Nephron progenitor cell (in vitro differentiated cells): ENCODE data around the gene HYDIN.
"Not testable (repeated sequence)": the region's sequence is repeated elsewhere in the genome, so short reads cannot be mapped to it uniquely, and the experiment has no call there.

ENCODE experiments used
- DNase-seq: peaks from one replicate; pipeline ENCODE4 v3.0.0; 2021
- H3K27ac Mint-ChIP-seq: 2 replicates; pipeline ENCODE4 v1.8.0; 2021; ENCODE audit warnings: mild to moderate bottlenecking, moderate library complexity, mixed read lengths
- H3K27me3 Mint-ChIP-seq: 2 replicates; pipeline ENCODE4 v1.8.0; 2021; ENCODE audit warnings: mild to moderate bottlenecking, low read depth, mixed read lengths; ENCODE audit not compliant: poor library complexity
- H3K36me3 Mint-ChIP-seq: 2 replicates; pipeline ENCODE4 v1.8.0; 2021; ENCODE audit warnings: low read depth, mixed read lengths
- H3K4me1 Mint-ChIP-seq: 2 replicates; pipeline ENCODE4 v1.8.0; 2021; ENCODE audit warnings: mixed read lengths
- H3K4me3 Mint-ChIP-seq: 2 replicates; pipeline ENCODE4 v1.8.0; 2021; ENCODE audit warnings: mild to moderate bottlenecking, moderate library complexity, mixed read lengths
- H3K9me3 Mint-ChIP-seq: 2 replicates; pipeline ENCODE4 v1.8.0; 2021; ENCODE audit warnings: mild to moderate bottlenecking, moderate library complexity, mixed read lengths

Gene HYDIN

GRCh38 chr16:70953824-70954223 is 276.7 kb downstream of the HYDIN start:
- not testable (repeated sequence) for H3K27me3 Mint-ChIP-seq, H3K4me3 Mint-ChIP-seq

GRCh38 chr16:70943551-70943950 is 287.0 kb downstream of the HYDIN start:
- not testable (repeated sequence) for H3K4me1 Mint-ChIP-seq, H3K27me3 Mint-ChIP-seq, H3K4me3 Mint-ChIP-seq, H3K36me3 Mint-ChIP-seq, H3K9me3 Mint-ChIP-seq, H3K27ac Mint-ChIP-seq
- DNase-seq, result peak; percentile 49

More at GRCh38 chr16:70953824-70954223, 276.7 kb downstream of the HYDIN start:
- not testable (repeated sequence) for H3K4me1 Mint-ChIP-seq, DNase-seq, H3K9me3 Mint-ChIP-seq, H3K36me3 Mint-ChIP-seq, H3K27ac Mint-ChIP-seq

- H3K9me3 Mint-ChIP-seq, DNase-seq, H3K4me3 Mint-ChIP-seq, H3K36me3 Mint-ChIP-seq, H3K27ac Mint-ChIP-seq, H3K4me1 Mint-ChIP-seq, H3K27me3 Mint-ChIP-seq: not testable (repeated sequence)
These were observed 290.7 kb downstream of the HYDIN start for GRCh38 chr16:70939690-70940359.

GRCh38 chr16:70936781-70937525 is 293.6 kb downstream of the HYDIN start:
- H3K4me3 Mint-ChIP-seq, H3K27me3 Mint-ChIP-seq, H3K36me3 Mint-ChIP-seq, H3K4me1 Mint-ChIP-seq, DNase-seq, H3K9me3 Mint-ChIP-seq, H3K27ac Mint-ChIP-seq: not testable (repeated sequence)

GRCh38 chr16:70935325-70935724 is 295.2 kb downstream of the HYDIN start:
- not testable (repeated sequence) for H3K4me1 Mint-ChIP-seq, DNase-seq, H3K4me3 Mint-ChIP-seq, H3K27me3 Mint-ChIP-seq, H3K9me3 Mint-ChIP-seq, H3K27ac Mint-ChIP-seq, H3K36me3 Mint-ChIP-seq

GRCh38 chr16:70933746-70934145 is 296.8 kb downstream of the HYDIN start:
- not testable (repeated sequence) for H3K27me3 Mint-ChIP-seq, H3K36me3 Mint-ChIP-seq, H3K4me3 Mint-ChIP-seq, H3K27ac Mint-ChIP-seq, DNase-seq, H3K9me3 Mint-ChIP-seq, H3K4me1 Mint-ChIP-seq

GRCh38 chr16:70930757-70931156 is 299.8 kb downstream of the HYDIN start:
- H3K4me1 Mint-ChIP-seq, H3K9me3 Mint-ChIP-seq, H3K4me3 Mint-ChIP-seq, H3K27ac Mint-ChIP-seq, H3K36me3 Mint-ChIP-seq, DNase-seq, H3K27me3 Mint-ChIP-seq: not testable (repeated sequence)

- not testable (repeated sequence) for DNase-seq, H3K27ac Mint-ChIP-seq, H3K9me3 Mint-ChIP-seq, H3K27me3 Mint-ChIP-seq, H3K36me3 Mint-ChIP-seq, H3K4me1 Mint-ChIP-seq, H3K4me3 Mint-ChIP-seq
These were observed 308.4 kb downstream of the HYDIN start for GRCh38 chr16:70922164-70922563.

- DNase-seq, H3K36me3 Mint-ChIP-seq, H3K27ac Mint-ChIP-seq, H3K9me3 Mint-ChIP-seq, H3K4me3 Mint-ChIP-seq, H3K4me1 Mint-ChIP-seq, H3K27me3 Mint-ChIP-seq: not testable (repeated sequence)
These were observed 309.9 kb downstream of the HYDIN start for GRCh38 chr16:70920661-70921060.

- peaks cover 15% of the 10 kb centered on the region for H3K27me3 Mint-ChIP-seq
- not testable (repeated sequence) for H3K9me3 Mint-ChIP-seq, H3K36me3 Mint-ChIP-seq, H3K27ac Mint-ChIP-seq, H3K4me3 Mint-ChIP-seq, H3K4me1 Mint-ChIP-seq, DNase-seq
These were observed 342.3 kb downstream of the HYDIN start for GRCh38 chr16:70888208-70888607.

- not testable (repeated sequence) for H3K4me3 Mint-ChIP-seq, DNase-seq, H3K27ac Mint-ChIP-seq, H3K9me3 Mint-ChIP-seq, H3K36me3 Mint-ChIP-seq, H3K4me1 Mint-ChIP-seq
- peaks cover 15% of the 10 kb centered on the region for H3K27me3 Mint-ChIP-seq
These were observed 345.9 kb downstream of the HYDIN start for GRCh38 chr16:70884652-70885051.

- peaks cover 12% of the 10 kb centered on the region for H3K27me3 Mint-ChIP-seq
- H3K4me3 Mint-ChIP-seq, DNase-seq, H3K4me1 Mint-ChIP-seq, H3K36me3 Mint-ChIP-seq, H3K27ac Mint-ChIP-seq, H3K9me3 Mint-ChIP-seq: not testable (repeated sequence)
These were observed 348.2 kb downstream of the HYDIN start for GRCh38 chr16:70882311-70882710.

GRCh38 chr16:70877895-70878294 is 352.6 kb downstream of the HYDIN start:
- H3K27ac Mint-ChIP-seq, H3K4me3 Mint-ChIP-seq, H3K9me3 Mint-ChIP-seq, H3K4me1 Mint-ChIP-seq, H3K27me3 Mint-ChIP-seq, DNase-seq, H3K36me3 Mint-ChIP-seq: not testable (repeated sequence)

GRCh38 chr16:70876442-70876841 is 354.1 kb downstream of the HYDIN start:
- not testable (repeated sequence) for H3K4me3 Mint-ChIP-seq, H3K36me3 Mint-ChIP-seq, H3K4me1 Mint-ChIP-seq, H3K9me3 Mint-ChIP-seq, H3K27ac Mint-ChIP-seq, DNase-seq, H3K27me3 Mint-ChIP-seq

- not testable (repeated sequence) for H3K36me3 Mint-ChIP-seq, H3K27ac Mint-ChIP-seq, H3K9me3 Mint-ChIP-seq, H3K27me3 Mint-ChIP-seq, H3K4me1 Mint-ChIP-seq, DNase-seq, H3K4me3 Mint-ChIP-seq
These were observed 365.8 kb downstream of the HYDIN start for GRCh38 chr16:70864698-70865097.
